ENCODE data around the gene SLC25A29. TPM values are rescaled to one million over a fixed set of nuclear protein-coding genes. Genes with fewer than 3 reads are reported as not detected.
"Not testable (repeated sequence)": the region's sequence is repeated elsewhere in the genome, so short reads cannot be mapped to it uniquely, and the experiment has no call there.

The SLC25A29 gene
- total RNA-seq, 2 experiments from 2014 or later = 15.9 to 21.6 TPM

GRCh38 chr14:100283984-100284881 is 22.0 kb downstream of the SLC25A29 start:
- Mint-ChIP-seq H3K27ac (no peak overlapping the region), H3K9me3 (ENCODE audit: low read depth) (no peaks in the 10 kb centered on the region), H3K4me3 (peak overlapping the region; percentile 15), H3K36me3 (peaks cover 9% of the 10 kb centered on the region), H3K27me3 (no peaks in the 10 kb centered on the region), H3K4me1 (peaks cover 28% of the 10 kb centered on the region)
- ATAC-seq (no peak), DNase-seq (no peak)
- CTCF ChIA-PET = interaction anchor here (0.8 to 6.0 kb wide), 27 partner anchors 10 to 361 kb away, joined by 3 to 52 read pairs (median 7); partner anchors contain the start of genes SLC25A29 and WDR25

GRCh38 chr14:100283436-100283835 is 22.8 kb downstream of the SLC25A29 start:
- H3K36me3 Mint-ChIP-seq = peaks cover 15% of the 10 kb centered on the region
- CTCF ChIA-PET = interaction anchor here (0.6 to 6.0 kb wide), 19 partner anchors 9 to 362 kb away, joined by 3 to 52 read pairs (median 4); partner anchors contain the start of gene SLC25A29
- not testable (repeated sequence) for H3K4me3 Mint-ChIP-seq; H3K9me3 Mint-ChIP-seq (ENCODE audit: low read depth); DNase-seq; H3K27ac Mint-ChIP-seq; H3K27me3 Mint-ChIP-seq; ATAC-seq
- peaks cover 36% of the 10 kb centered on the region for H3K4me1 Mint-ChIP-seq

GRCh38 chr14:100282766-100283419 is 23.4 kb downstream of the SLC25A29 start:
- Mint-ChIP-seq H3K27me3 (no peaks in the 10 kb centered on the region), H3K27ac (no peak overlapping the region), H3K4me1 (peaks cover 40% of the 10 kb centered on the region), H3K36me3 (peaks cover 15% of the 10 kb centered on the region), H3K9me3 (ENCODE audit: low read depth) (no peaks in the 10 kb centered on the region), H3K4me3 (no peak overlapping the region)
- CTCF ChIA-PET = interaction anchor here (0.6 to 6.0 kb wide), 13 partner anchors 8 to 362 kb away, joined by 3 to 52 read pairs (median 4); partner anchors contain the start of gene SLC25A29
- no peak for DNase-seq
- ATAC-seq = no peak

- no peak overlapping the region for H3K27ac Mint-ChIP-seq
- no peak overlapping the region for H3K4me3 Mint-ChIP-seq
- peaks cover 44% of the 10 kb centered on the region for H3K4me1 Mint-ChIP-seq
These were observed 24.2 kb downstream of the SLC25A29 start for GRCh38 chr14:100282083-100282350.

GRCh38 chr14:100281286-100282082 is 24.8 kb downstream of the SLC25A29 start:
- no peak overlapping the region for H3K4me3 Mint-ChIP-seq
- H3K9me3 Mint-ChIP-seq (ENCODE audit: low read depth) = no peaks in the 10 kb centered on the region
- ATAC-seq (no peak), DNase-seq (no peak)
- peaks cover 21% of the 10 kb centered on the region for H3K36me3 Mint-ChIP-seq
- peak overlapping the region; percentile 26 for H3K27ac Mint-ChIP-seq
- CTCF ChIA-PET = interaction anchor here (0.7 to 6.0 kb wide), 7 partner anchors 11 to 96 kb away, joined by 3 to 52 read pairs (median 3); no protein-coding TSS in a partner anchor
- peaks cover 47% of the 10 kb centered on the region for H3K4me1 Mint-ChIP-seq
- H3K27me3 Mint-ChIP-seq = no peaks in the 10 kb centered on the region

More at GRCh38 chr14:100282083-100282350, 24.2 kb downstream of the SLC25A29 start:
- Mint-ChIP-seq H3K9me3 (ENCODE audit: low read depth) (no peaks in the 10 kb centered on the region), H3K36me3 (peaks cover 20% of the 10 kb centered on the region), H3K27me3 (no peaks in the 10 kb centered on the region)
- CTCF ChIA-PET = interaction anchor here (1.0 to 6.0 kb wide), 7 partner anchors 11 to 96 kb away, joined by 3 to 52 read pairs (median 3); no protein-coding TSS in a partner anchor
- no peak for ATAC-seq
- DNase-seq = no peak

GRCh38 chr14:100279563-100279962 is 26.7 kb downstream of the SLC25A29 start:
- H3K4me1 Mint-ChIP-seq = peaks cover 54% of the 10 kb centered on the region
- CTCF ChIA-PET = interaction anchor here (1.1 to 2.9 kb wide), 4 partner anchors 8 to 98 kb away, joined by 3 to 9 read pairs (median 6); no protein-coding TSS in a partner anchor
- peaks cover 26% of the 10 kb centered on the region for H3K36me3 Mint-ChIP-seq
- ATAC-seq (no peak), DNase-seq (no peak)
- no peak overlapping the region for H3K4me3 Mint-ChIP-seq
- no peaks in the 10 kb centered on the region for H3K27me3 Mint-ChIP-seq
- H3K9me3 Mint-ChIP-seq (ENCODE audit: low read depth) = no peaks in the 10 kb centered on the region
- peak overlapping the region; percentile 63 for H3K27ac Mint-ChIP-seq

- peaks cover 54% of the 10 kb centered on the region for H3K4me1 Mint-ChIP-seq
- H3K9me3 Mint-ChIP-seq (ENCODE audit: low read depth) = no peaks in the 10 kb centered on the region
- no peak for DNase-seq
- ATAC-seq = no peak
- CTCF ChIA-PET = interaction anchor here (0.7 to 2.9 kb wide), 10 partner anchors 8 to 118 kb away, joined by 3 to 9 read pairs (median 4); no protein-coding TSS in a partner anchor
- H3K27me3 Mint-ChIP-seq = no peaks in the 10 kb centered on the region
- peak overlapping the region; percentile 46 for H3K27ac Mint-ChIP-seq
- H3K36me3 Mint-ChIP-seq = peaks cover 26% of the 10 kb centered on the region
- H3K4me3 Mint-ChIP-seq = no peak overlapping the region
These were observed 27.1 kb downstream of the SLC25A29 start for GRCh38 chr14:100279133-100279532.

- peak overlapping the region; percentile 46 for H3K27ac Mint-ChIP-seq
- no peak overlapping the region for H3K4me3 Mint-ChIP-seq
- peak; percentile 51 for DNase-seq
- CTCF ChIA-PET = interaction anchor here (0.7 to 2.9 kb wide), 10 partner anchors 9 to 117 kb away, joined by 3 to 9 read pairs (median 4); no protein-coding TSS in a partner anchor
- no peaks in the 10 kb centered on the region for H3K27me3 Mint-ChIP-seq
- H3K36me3 Mint-ChIP-seq = peaks cover 26% of the 10 kb centered on the region
- peak; percentile 65 for ATAC-seq
- peaks cover 54% of the 10 kb centered on the region for H3K4me1 Mint-ChIP-seq
- H3K9me3 Mint-ChIP-seq (ENCODE audit: low read depth) = no peaks in the 10 kb centered on the region
These were observed 27.5 kb downstream of the SLC25A29 start for GRCh38 chr14:100278702-100279101.

- ATAC-seq (peak; percentile 58), DNase-seq (no peak)
- Mint-ChIP-seq H3K27ac (peak overlapping the region; percentile 6), H3K27me3 (no peaks in the 10 kb centered on the region), H3K36me3 (peaks cover 19% of the 10 kb centered on the region), H3K4me3 (no peak overlapping the region), H3K4me1 (peaks cover 52% of the 10 kb centered on the region), H3K9me3 (ENCODE audit: low read depth) (no peaks in the 10 kb centered on the region)
- CTCF ChIA-PET = interaction anchor here (5.5 kb wide), 1 partner anchor 10 kb away, joined by 35 read pairs; no protein-coding TSS in a partner anchor
These were observed 31.0 kb downstream of the SLC25A29 start for GRCh38 chr14:100275214-100275613.

GRCh38 chr14:100274250-100274649 is 32.0 kb downstream of the SLC25A29 start:
- no peaks in the 10 kb centered on the region for H3K9me3 Mint-ChIP-seq (ENCODE audit: low read depth)
- H3K4me3 Mint-ChIP-seq = no peak overlapping the region
- ATAC-seq (no peak), DNase-seq (no peak)
- no peak overlapping the region for H3K27ac Mint-ChIP-seq
- H3K4me1 Mint-ChIP-seq = peaks cover 44% of the 10 kb centered on the region
- H3K27me3 Mint-ChIP-seq = no peaks in the 10 kb centered on the region
- CTCF ChIA-PET = interaction anchor here (0.7 to 5.5 kb wide), 4 partner anchors 11 to 98 kb away, joined by 3 to 35 read pairs (median 4); no protein-coding TSS in a partner anchor
- peaks cover 17% of the 10 kb centered on the region for H3K36me3 Mint-ChIP-seq

- ATAC-seq = no peak
- peaks cover 32% of the 10 kb centered on the region for H3K4me1 Mint-ChIP-seq
- no peak for DNase-seq
- H3K27me3 Mint-ChIP-seq = no peaks in the 10 kb centered on the region
- H3K9me3 Mint-ChIP-seq (ENCODE audit: low read depth) = no peaks in the 10 kb centered on the region
- no peak overlapping the region for H3K27ac Mint-ChIP-seq
- no peak overlapping the region for H3K4me3 Mint-ChIP-seq
- peaks cover 7% of the 10 kb centered on the region for H3K36me3 Mint-ChIP-seq
- CTCF ChIA-PET = interaction anchor here (0.9 to 5.5 kb wide), 6 partner anchors 8 to 106 kb away, joined by 3 to 35 read pairs (median 5); no protein-coding TSS in a partner anchor
These were observed 34.9 kb downstream of the SLC25A29 start for GRCh38 chr14:100271247-100271939.

- ATAC-seq (no peak), DNase-seq (no peak)
- Mint-ChIP-seq H3K4me3 (no peak overlapping the region), H3K27me3 (no peaks in the 10 kb centered on the region), H3K27ac (no peak overlapping the region), H3K36me3 (peaks cover 18% of the 10 kb centered on the region), H3K4me1 (peaks cover 26% of the 10 kb centered on the region), H3K9me3 (ENCODE audit: low read depth) (no peaks in the 10 kb centered on the region)
- CTCF ChIA-PET = interaction anchor here (0.7 to 1.8 kb wide), 3 partner anchors 12 to 27 kb away, joined by 3 to 13 read pairs (median 3); no protein-coding TSS in a partner anchor
These were observed 37.5 kb downstream of the SLC25A29 start for GRCh38 chr14:100268591-100269207.
